ENCODE data around the gene SEMA5B. TPM values are rescaled to one million over a fixed set of nuclear protein-coding genes. Genes with fewer than 3 reads are reported as not detected.

SEMA5B gene
- total RNA-seq, 2 experiments from 2014 or later, result not detected

DNA sequence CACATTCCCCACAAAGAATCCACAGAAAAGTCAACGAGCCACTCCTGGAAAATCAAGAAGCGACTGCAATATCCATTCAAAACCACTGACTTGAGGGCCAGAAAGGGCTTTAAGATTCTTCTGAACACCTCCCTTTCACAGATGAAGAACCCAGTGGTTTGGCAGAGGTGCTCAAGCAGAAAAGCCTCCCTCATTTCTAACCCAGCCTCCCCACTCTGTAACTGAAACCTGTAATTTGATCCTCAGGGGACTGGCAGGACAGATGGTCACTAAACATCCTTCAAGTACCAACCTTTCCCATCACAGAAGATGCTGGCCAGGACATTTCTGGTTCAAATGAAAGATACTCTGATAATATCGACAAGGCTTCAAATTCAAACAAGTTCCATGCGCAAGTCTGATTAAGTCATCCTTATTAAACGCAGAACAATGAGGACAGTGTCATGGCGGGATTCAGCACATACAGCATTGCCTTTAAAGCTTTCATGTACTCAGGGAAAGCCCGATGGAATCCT, 5.5 kb downstream of the SEMA5B start:
- ATAC-seq, result no peak
- H3K4me1 Mint-ChIP-seq, result peaks cover 13% of the 10 kb centered on the region
- POLR2A ChIA-PET, result no interaction called here
- H3K27me3 Mint-ChIP-seq, result peaks cover 58% of the 10 kb centered on the region
- no peak for DNase-seq
- H3K9me3 Mint-ChIP-seq (ENCODE audit: low read depth), result no peaks in the 10 kb centered on the region
- no peaks in the 10 kb centered on the region for H3K36me3 Mint-ChIP-seq (ENCODE audit: low read depth)
- H3K27ac Mint-ChIP-seq, result no peak overlapping the region
- no peak overlapping the region for H3K4me3 Mint-ChIP-seq
- CTCF ChIA-PET, result no interaction called here
- intact Hi-C loops (cut with DNase I, micrococcal nuclease), result no loop called here

DNA sequence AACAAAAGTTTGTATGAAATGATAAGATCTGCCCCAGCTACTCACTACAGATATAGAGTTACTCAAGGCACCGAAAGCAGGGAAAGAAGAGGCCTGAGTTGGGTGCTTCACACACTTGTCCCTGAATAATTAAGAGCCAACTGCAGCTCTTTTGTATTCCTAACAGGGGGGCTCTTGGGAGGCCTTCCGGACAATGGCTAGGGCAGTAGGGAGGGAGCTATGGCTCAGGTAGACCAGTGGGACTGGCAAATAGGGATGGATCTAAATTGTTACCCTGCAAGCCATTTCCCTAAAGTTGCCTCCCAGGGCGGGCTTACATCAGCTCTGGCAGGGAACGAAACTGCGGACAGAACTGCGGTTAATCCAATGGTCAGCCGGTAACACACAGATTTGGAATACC, 6.2 kb downstream of the SEMA5B start:
- H3K9me3 Mint-ChIP-seq (ENCODE audit: low read depth), result no peaks in the 10 kb centered on the region
- no peak overlapping the region for H3K27ac Mint-ChIP-seq
- CTCF ChIA-PET, result interaction anchor here (0.6 to 1.1 kb wide), 2 partner anchors 70 to 101 kb away, joined by 3 to 4 read pairs; no protein-coding TSS in a partner anchor
- DNase-seq, result no peak
- peaks cover 53% of the 10 kb centered on the region for H3K27me3 Mint-ChIP-seq
- intact Hi-C loops (cut with DNase I, micrococcal nuclease), result no loop called here
- H3K4me1 Mint-ChIP-seq, result peaks cover 9% of the 10 kb centered on the region
- no peaks in the 10 kb centered on the region for H3K36me3 Mint-ChIP-seq (ENCODE audit: low read depth)
- no peak overlapping the region for H3K4me3 Mint-ChIP-seq
- ATAC-seq, result no peak
- POLR2A ChIA-PET, result no interaction called here

- POLR2A ChIA-PET, result no interaction called here
- intact Hi-C loops (cut with DNase I, micrococcal nuclease), result no loop called here
- no peaks in the 10 kb centered on the region for H3K9me3 Mint-ChIP-seq (ENCODE audit: low read depth)
Measured at GRCh38 chr3:123020709-123021108, 6.9 kb downstream of the SEMA5B start.

DNA sequence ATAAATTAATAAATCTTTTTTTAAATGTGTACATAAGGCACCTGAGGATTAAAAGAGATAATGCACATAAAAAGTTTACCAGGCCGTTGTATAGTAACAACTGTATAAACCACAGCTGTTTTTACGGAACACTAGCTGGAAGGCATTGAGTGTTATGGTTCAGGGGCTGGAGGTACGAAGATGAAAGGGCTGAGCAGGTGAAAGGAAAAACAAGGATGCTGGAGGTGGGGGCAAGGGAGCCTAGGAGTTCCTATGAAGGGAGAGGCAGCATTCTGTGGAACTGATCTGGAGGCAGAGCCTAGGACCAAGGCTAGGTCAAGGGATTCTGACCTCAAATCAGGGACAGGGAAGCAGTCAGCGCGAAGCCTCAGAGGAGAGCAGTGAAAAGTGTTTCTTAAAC, 8.0 kb downstream of the SEMA5B start:
- H3K4me3 Mint-ChIP-seq, result no peak overlapping the region
- peaks cover 38% of the 10 kb centered on the region for H3K27me3 Mint-ChIP-seq
- no peak for DNase-seq

More at GRCh38 chr3:123020709-123021108, 6.9 kb downstream of the SEMA5B start:
- CTCF ChIA-PET, result interaction anchor here (0.6 to 1.1 kb wide), 2 partner anchors 69 to 100 kb away, joined by 3 to 4 read pairs; no protein-coding TSS in a partner anchor
- Mint-ChIP-seq H3K27ac (no peak overlapping the region), H3K36me3 (ENCODE audit: low read depth) (no peaks in the 10 kb centered on the region), H3K4me3 (no peak overlapping the region), H3K4me1 (peaks cover 5% of the 10 kb centered on the region), H3K27me3 (peaks cover 48% of the 10 kb centered on the region)
- ATAC-seq (no peak), DNase-seq (no peak)

GRCh38 chr3:123019161-123019560, 8.4 kb downstream of the SEMA5B start:
- H3K36me3 Mint-ChIP-seq (ENCODE audit: low read depth), result no peaks in the 10 kb centered on the region
- no peaks in the 10 kb centered on the region for H3K9me3 Mint-ChIP-seq (ENCODE audit: low read depth)
- H3K4me3 Mint-ChIP-seq, result no peak overlapping the region
- intact Hi-C loops (cut with DNase I, micrococcal nuclease), result no loop called here
- no peak overlapping the region for H3K27ac Mint-ChIP-seq
- ATAC-seq, result no peak
- ChIA-PET POLR2A (interaction anchor here (0.6 kb wide), 1 partner anchor 202 kb away, joined by 3 read pairs; no protein-coding TSS in a partner anchor), CTCF (no interaction called here)
- H3K27me3 Mint-ChIP-seq, result peaks cover 34% of the 10 kb centered on the region
- DNase-seq, result no peak
- H3K4me1 Mint-ChIP-seq, result peaks cover 2% of the 10 kb centered on the region

More for the DNA sequence above, 8.0 kb downstream of the SEMA5B start:
- POLR2A ChIA-PET, result interaction anchor here (0.6 kb wide), 1 partner anchor 202 kb away, joined by 3 read pairs; no protein-coding TSS in a partner anchor
- Mint-ChIP-seq H3K36me3 (ENCODE audit: low read depth) (no peaks in the 10 kb centered on the region), H3K9me3 (ENCODE audit: low read depth) (no peaks in the 10 kb centered on the region), H3K27ac (no peak overlapping the region), H3K4me1 (peaks cover 2% of the 10 kb centered on the region)
- CTCF ChIA-PET, result interaction anchor here (0.6 kb wide), 1 partner anchor 308 kb away, joined by 3 read pairs; no protein-coding TSS in a partner anchor
- intact Hi-C loops (cut with DNase I, micrococcal nuclease), result no loop called here
- no peak for ATAC-seq

DNA sequence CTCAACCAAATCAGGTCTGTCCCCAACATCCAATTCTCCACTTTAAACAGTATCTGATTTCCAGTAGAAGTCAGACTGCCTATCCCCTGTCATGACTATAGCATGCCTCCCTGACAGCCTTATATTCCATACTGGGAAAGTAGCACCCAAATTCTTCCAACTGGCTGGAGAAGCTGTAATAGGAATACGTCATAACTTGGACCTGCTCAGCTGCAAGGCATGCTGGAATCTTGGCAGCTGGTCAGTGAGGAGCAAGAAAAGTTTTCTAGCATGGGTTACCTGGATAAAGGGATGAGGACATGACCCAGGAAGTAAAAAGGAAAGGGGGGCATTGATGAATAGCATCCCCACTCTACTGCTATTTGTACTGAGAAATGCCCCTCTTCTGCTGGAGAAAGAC, 8.9 kb downstream of the SEMA5B start:
- H3K27me3 Mint-ChIP-seq, result peaks cover 30% of the 10 kb centered on the region
- no peak overlapping the region for H3K27ac Mint-ChIP-seq
- peaks cover 2% of the 10 kb centered on the region for H3K4me1 Mint-ChIP-seq
- CTCF ChIA-PET, result interaction anchor here (1.1 kb wide), 1 partner anchor 10 kb away, joined by 6 read pairs; the partner anchor contains the start of gene SEMA5B
- DNase-seq (no peak), ATAC-seq (no peak)
- H3K9me3 Mint-ChIP-seq (ENCODE audit: low read depth), result no peaks in the 10 kb centered on the region
- H3K4me3 Mint-ChIP-seq, result no peak overlapping the region
- POLR2A ChIA-PET, result no interaction called here
- H3K36me3 Mint-ChIP-seq (ENCODE audit: low read depth), result no peaks in the 10 kb centered on the region
- intact Hi-C loops (cut with DNase I, micrococcal nuclease), result no loop called here

- intact Hi-C loops (cut with DNase I, micrococcal nuclease), result no loop called here
- H3K4me3 Mint-ChIP-seq, result no peak overlapping the region
- ChIA-PET CTCF (interaction anchor here (1.4 to 2.3 kb wide), 2 partner anchors 7 to 14 kb away, joined by 4 to 7 read pairs; no protein-coding TSS in a partner anchor), POLR2A (no interaction called here)
- no peak overlapping the region for H3K27ac Mint-ChIP-seq
- ATAC-seq, result no peak
- no peak for DNase-seq
- no peaks in the 10 kb centered on the region for H3K9me3 Mint-ChIP-seq (ENCODE audit: low read depth)
- no peaks in the 10 kb centered on the region for H3K36me3 Mint-ChIP-seq (ENCODE audit: low read depth)
- peaks cover 2% of the 10 kb centered on the region for H3K4me1 Mint-ChIP-seq
- H3K27me3 Mint-ChIP-seq, result peaks cover 18% of the 10 kb centered on the region
Measured at GRCh38 chr3:123015596-123015995, 12.0 kb downstream of the SEMA5B start.

GRCh38 chr3:123013876-123014275, 13.7 kb downstream of the SEMA5B start:
- DNase-seq, result no peak
- peaks cover 2% of the 10 kb centered on the region for H3K4me1 Mint-ChIP-seq
- ChIA-PET POLR2A (no interaction called here), CTCF (interaction anchor here (0.6 to 2.3 kb wide), 4 partner anchors 9 to 621 kb away, joined by 3 to 7 read pairs (median 4); no protein-coding TSS in a partner anchor)
- ATAC-seq, result no peak
- no peak overlapping the region for H3K4me3 Mint-ChIP-seq
- intact Hi-C loops (cut with DNase I, micrococcal nuclease), result no loop called here
- H3K36me3 Mint-ChIP-seq (ENCODE audit: low read depth), result no peaks in the 10 kb centered on the region
- peaks cover 22% of the 10 kb centered on the region for H3K27me3 Mint-ChIP-seq
- H3K27ac Mint-ChIP-seq, result no peak overlapping the region
- H3K9me3 Mint-ChIP-seq (ENCODE audit: low read depth), result no peaks in the 10 kb centered on the region

GRCh38 chr3:123012652-123013051, 14.9 kb downstream of the SEMA5B start:
- H3K27me3 Mint-ChIP-seq, result peaks cover 20% of the 10 kb centered on the region
- intact Hi-C loops (cut with DNase I, micrococcal nuclease), result no loop called here
- DNase-seq (no peak), ATAC-seq (no peak)
- no peak overlapping the region for H3K27ac Mint-ChIP-seq
- no peak overlapping the region for H3K4me3 Mint-ChIP-seq
- no peaks in the 10 kb centered on the region for H3K9me3 Mint-ChIP-seq (ENCODE audit: low read depth)
- H3K4me1 Mint-ChIP-seq, result no peaks in the 10 kb centered on the region
- POLR2A ChIA-PET, result no interaction called here
- H3K36me3 Mint-ChIP-seq (ENCODE audit: low read depth), result no peaks in the 10 kb centered on the region
- CTCF ChIA-PET, result no interaction called here

GRCh38 chr3:123011447-123011846, 16.1 kb downstream of the SEMA5B start:
- intact Hi-C loops (cut with DNase I, micrococcal nuclease), result no loop called here
- POLR2A ChIA-PET, result no interaction called here
- ATAC-seq, result no peak
- Mint-ChIP-seq H3K27me3 (peaks cover 24% of the 10 kb centered on the region), H3K9me3 (ENCODE audit: low read depth) (no peaks in the 10 kb centered on the region), H3K4me3 (no peak overlapping the region), H3K4me1 (no peaks in the 10 kb centered on the region), H3K36me3 (ENCODE audit: low read depth) (no peaks in the 10 kb centered on the region), H3K27ac (no peak overlapping the region)
- CTCF ChIA-PET, result no interaction called here
- no peak for DNase-seq

GRCh38 chr3:123008840-123009239, 18.7 kb downstream of the SEMA5B start:
- H3K27me3 Mint-ChIP-seq, result peaks cover 31% of the 10 kb centered on the region
- no peak overlapping the region for H3K27ac Mint-ChIP-seq
- ATAC-seq (no peak), DNase-seq (no peak)
- no peaks in the 10 kb centered on the region for H3K9me3 Mint-ChIP-seq (ENCODE audit: low read depth)
- intact Hi-C loops (cut with DNase I, micrococcal nuclease), result no loop called here
- ChIA-PET POLR2A (no interaction called here), CTCF (no interaction called here)
- H3K4me3 Mint-ChIP-seq, result no peak overlapping the region
- no peaks in the 10 kb centered on the region for H3K4me1 Mint-ChIP-seq
- H3K36me3 Mint-ChIP-seq (ENCODE audit: low read depth), result no peaks in the 10 kb centered on the region

GRCh38 chr3:123006609-123007008, 21.0 kb downstream of the SEMA5B start:
- ATAC-seq (no peak), DNase-seq (no peak)
- intact Hi-C loops (cut with DNase I, micrococcal nuclease), result no loop called here
- CTCF ChIA-PET, result no interaction called here
- Mint-ChIP-seq H3K36me3 (ENCODE audit: low read depth) (no peaks in the 10 kb centered on the region), H3K27me3 (peaks cover 31% of the 10 kb centered on the region), H3K9me3 (ENCODE audit: low read depth) (no peaks in the 10 kb centered on the region), H3K4me3 (no peak overlapping the region), H3K4me1 (no peaks in the 10 kb centered on the region), H3K27ac (no peak overlapping the region)
- POLR2A ChIA-PET, result no interaction called here

Data from activated CD4-positive, alpha-beta T cell treated with anti-CD3 and anti-CD28 coated beads for 36 hours (primary cell).